Activated CD8-positive, alpha-beta memory T cell treated with anti-CD3 and anti-CD28 coated beads, Interleukin-2, amount 10 ng/mL, durations not matched to agents 7 days and 5 days (primary cell): ENCODE results near the gene AP3B1. TPM values are rescaled to one million over a fixed set of nuclear protein-coding genes. Genes with fewer than 3 reads are reported as not detected.
A peak's percentile ranks its signal among the peaks of the same experiment; 100 is the strongest.
"Not testable (repeated sequence)": the region's sequence is repeated elsewhere in the genome, so short reads cannot be mapped to it uniquely, and the experiment has no call there.

Experiments
- ATAC-seq: fragments of 150-1000 bp; cut with Tn5 transposase; one replicate; pipeline ENCODE4 v1.10.0; 2021; ENCODE audit warnings: moderate library complexity
- CTCF ChIA-PET: fragments of 350-600 bp; sonication (Branson Sonifier 250); formaldehyde crosslinking; loops from one replicate; lab custom pipeline; 2021; ENCODE audit warnings: antibody characterized with exemption; lab: Charles Lee
- DNase-seq: peaks from one replicate; pipeline ENCODE4 v3.0.0-alpha.2; 2020
- H3K27ac Mint-ChIP-seq: one replicate; pipeline ENCODE4 v1.8.0; 2021; ENCODE audit warnings: mild to moderate bottlenecking, mixed read lengths
- H3K27me3 Mint-ChIP-seq: one replicate; pipeline ENCODE4 v1.8.0; 2021; ENCODE audit warnings: mixed read lengths
- H3K36me3 Mint-ChIP-seq: one replicate; pipeline ENCODE4 v1.8.0; 2021; ENCODE audit warnings: mild to moderate bottlenecking, mixed read lengths
- H3K4me1 Mint-ChIP-seq: one replicate; pipeline ENCODE4 v1.8.0; 2021; ENCODE audit warnings: mixed read lengths
- H3K4me3 Mint-ChIP-seq: one replicate; pipeline ENCODE4 v1.8.0; 2021; ENCODE audit warnings: mild to moderate bottlenecking, moderate library complexity, mixed read lengths
- H3K9me3 Mint-ChIP-seq: one replicate; pipeline ENCODE4 v1.8.0; 2022; ENCODE audit warnings: low read depth, mixed read lengths
- total RNA-seq, 2 experiments: library from RNA; stranded (reverse); gene quantifications; one replicate each; pipeline ENCODE4 v1.2.3, GENCODE V29; 2021

The AP3B1 gene
- total RNA-seq, 2 experiments from 2014 or later = 47.0 to 48.8 TPM

DNA sequence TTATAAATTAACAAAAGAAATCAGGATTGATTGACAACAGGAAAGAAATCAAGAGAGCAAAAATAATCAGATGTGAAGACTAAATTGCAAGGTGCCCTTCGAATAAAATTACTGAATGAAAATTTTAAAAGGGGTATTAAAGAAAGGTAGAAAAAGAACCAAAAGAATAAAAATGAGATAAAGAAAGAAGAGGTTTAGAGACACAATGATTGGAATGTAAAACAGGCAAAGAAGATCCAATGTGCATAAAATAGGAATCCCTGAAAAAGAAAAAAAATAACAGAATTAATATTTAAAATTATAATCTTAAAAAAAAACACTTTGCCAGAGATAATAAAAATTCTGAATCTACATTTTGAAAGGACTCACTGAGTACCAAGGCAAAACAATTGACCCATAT is 73.0 kb downstream of the AP3B1 start:
- CTCF ChIA-PET = interaction anchor here (1.4 kb wide), 1 partner anchor 47 kb away, joined by 4 read pairs; no protein-coding TSS in a partner anchor
- ATAC-seq (no peak), DNase-seq (no peak)
- H3K27me3 Mint-ChIP-seq = no peaks in the 10 kb centered on the region
- H3K36me3 Mint-ChIP-seq = peaks cover 41% of the 10 kb centered on the region
- H3K4me1 Mint-ChIP-seq = peaks cover 7% of the 10 kb centered on the region
- no peak overlapping the region for H3K27ac Mint-ChIP-seq
- no peak overlapping the region for H3K4me3 Mint-ChIP-seq
- H3K9me3 Mint-ChIP-seq = peaks cover 4% of the 10 kb centered on the region

DNA sequence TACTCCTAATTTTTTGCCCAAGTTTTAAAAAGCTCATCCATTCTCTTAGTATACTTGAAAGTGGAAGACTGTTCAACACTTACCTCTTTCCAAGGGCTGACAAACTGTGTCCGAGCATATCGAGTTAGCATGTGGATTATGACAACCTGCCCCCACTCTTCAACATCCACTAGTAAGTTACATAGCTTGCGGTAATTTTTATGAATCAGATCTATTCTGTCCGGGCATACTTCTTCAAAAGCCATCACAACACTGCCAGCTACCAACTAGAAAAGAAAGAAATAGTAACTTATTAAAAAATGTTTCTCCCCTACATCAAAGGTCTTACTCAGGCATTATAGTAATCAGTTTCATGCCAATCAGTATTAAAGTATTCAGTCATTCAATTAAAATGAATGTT is 78.5 kb downstream of the AP3B1 start:
- Mint-ChIP-seq H3K4me1 (no peaks in the 10 kb centered on the region), H3K27me3 (no peaks in the 10 kb centered on the region), H3K9me3 (peaks cover 2% of the 10 kb centered on the region), H3K36me3 (peaks cover 20% of the 10 kb centered on the region), H3K27ac (no peak overlapping the region), H3K4me3 (no peak overlapping the region)
- DNase-seq = no peak
- no peak for ATAC-seq
- CTCF ChIA-PET = no interaction called here

DNA sequence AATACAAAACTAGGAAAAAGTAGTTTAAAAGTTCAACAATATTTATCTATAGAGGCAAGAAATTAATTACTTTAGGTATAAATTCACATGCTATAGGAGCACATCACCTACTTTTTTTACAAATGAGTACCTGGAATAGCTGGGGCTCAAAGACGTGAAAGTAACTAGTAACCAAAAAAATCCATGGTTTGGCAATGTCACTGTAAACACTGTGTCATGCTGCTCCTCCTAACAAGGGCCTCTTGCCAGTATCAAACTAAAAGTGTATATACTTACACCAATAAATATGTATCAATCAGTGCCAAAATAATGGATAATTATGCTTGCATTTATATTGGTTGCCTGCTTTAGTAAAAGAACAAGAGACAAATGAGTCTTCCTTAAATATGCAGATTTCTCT is 78.9 kb downstream of the AP3B1 start:
- H3K36me3 Mint-ChIP-seq = peaks cover 17% of the 10 kb centered on the region
- no peak overlapping the region for H3K27ac Mint-ChIP-seq
- ATAC-seq = no peak
- no peaks in the 10 kb centered on the region for H3K27me3 Mint-ChIP-seq
- no peak for DNase-seq
- H3K4me3 Mint-ChIP-seq = no peak overlapping the region
- no peaks in the 10 kb centered on the region for H3K4me1 Mint-ChIP-seq
- CTCF ChIA-PET = no interaction called here
- H3K9me3 Mint-ChIP-seq = peaks cover 2% of the 10 kb centered on the region

DNA sequence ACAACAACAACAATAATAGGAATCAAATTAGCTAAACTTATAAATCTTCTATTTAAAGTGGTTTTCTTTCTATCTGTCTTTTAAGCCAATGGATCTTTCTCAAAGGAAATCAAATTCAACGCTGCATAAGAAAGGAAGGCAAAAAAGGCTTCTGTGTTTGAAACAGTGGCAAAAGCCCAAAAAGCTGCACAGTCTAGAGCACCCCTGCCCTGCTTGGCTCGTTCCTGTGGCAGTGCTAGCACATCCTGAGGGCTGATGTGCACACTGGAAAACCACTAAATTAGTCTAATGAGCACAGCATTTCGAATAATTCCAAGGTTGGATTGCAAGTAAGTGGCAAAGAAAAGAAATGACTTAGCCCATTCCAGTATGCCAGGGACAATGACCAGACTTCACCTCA is 80.7 kb downstream of the AP3B1 start:
- H3K36me3 Mint-ChIP-seq = peaks cover 13% of the 10 kb centered on the region
- no peaks in the 10 kb centered on the region for H3K27me3 Mint-ChIP-seq
- DNase-seq = no peak
- H3K27ac Mint-ChIP-seq = no peak overlapping the region
- no peaks in the 10 kb centered on the region for H3K9me3 Mint-ChIP-seq
- ATAC-seq = no peak
- no peak overlapping the region for H3K4me3 Mint-ChIP-seq
- no peaks in the 10 kb centered on the region for H3K4me1 Mint-ChIP-seq
- CTCF ChIA-PET = no interaction called here

DNA sequence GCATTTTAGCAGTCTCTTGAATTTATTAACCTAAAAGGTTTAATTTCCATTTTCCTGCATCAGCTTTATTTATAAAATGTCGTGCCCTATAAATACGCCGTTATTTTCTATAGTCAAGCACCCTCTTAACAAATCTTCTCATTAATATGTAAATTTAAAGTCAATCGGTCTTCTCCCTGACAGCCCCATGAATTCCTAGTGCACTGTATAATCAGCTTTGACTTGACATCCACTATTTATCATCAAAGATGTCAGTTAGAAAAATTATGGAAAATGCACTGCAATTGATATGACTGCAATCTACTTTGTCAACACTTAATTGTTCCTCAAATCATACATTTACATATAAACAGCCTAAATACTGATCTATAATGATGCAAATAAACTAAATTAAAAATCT is 83.4 kb downstream of the AP3B1 start:
- CTCF ChIA-PET = no interaction called here
- no peaks in the 10 kb centered on the region for H3K4me1 Mint-ChIP-seq
- no peak overlapping the region for H3K27ac Mint-ChIP-seq
- H3K4me3 Mint-ChIP-seq = no peak overlapping the region
- DNase-seq = no peak
- H3K9me3 Mint-ChIP-seq = no peaks in the 10 kb centered on the region
- no peak for ATAC-seq
- H3K36me3 Mint-ChIP-seq = peaks cover 25% of the 10 kb centered on the region
- H3K27me3 Mint-ChIP-seq = no peaks in the 10 kb centered on the region

DNA sequence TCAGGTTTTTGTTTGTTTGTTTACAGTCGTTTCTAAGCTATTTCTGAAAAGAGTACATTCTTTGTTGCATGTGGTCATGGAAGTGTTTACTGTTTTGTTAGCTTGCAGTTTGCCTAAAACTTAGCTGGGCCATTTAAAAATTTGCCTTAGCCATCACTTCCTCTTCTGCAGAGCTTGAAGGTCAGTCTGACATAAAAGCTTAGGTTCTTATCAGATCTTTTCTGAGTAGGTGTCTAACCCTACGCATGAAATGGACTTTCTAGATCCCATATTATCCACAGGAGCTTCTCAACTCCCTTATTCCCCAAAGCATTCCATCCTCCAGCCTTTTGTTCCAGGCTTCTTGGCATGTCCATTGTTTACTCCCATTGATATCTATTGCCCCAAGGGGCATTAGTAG is 90.3 kb downstream of the AP3B1 start:
- peaks cover 11% of the 10 kb centered on the region for H3K9me3 Mint-ChIP-seq
- no peak for ATAC-seq
- CTCF ChIA-PET = no interaction called here

DNA sequence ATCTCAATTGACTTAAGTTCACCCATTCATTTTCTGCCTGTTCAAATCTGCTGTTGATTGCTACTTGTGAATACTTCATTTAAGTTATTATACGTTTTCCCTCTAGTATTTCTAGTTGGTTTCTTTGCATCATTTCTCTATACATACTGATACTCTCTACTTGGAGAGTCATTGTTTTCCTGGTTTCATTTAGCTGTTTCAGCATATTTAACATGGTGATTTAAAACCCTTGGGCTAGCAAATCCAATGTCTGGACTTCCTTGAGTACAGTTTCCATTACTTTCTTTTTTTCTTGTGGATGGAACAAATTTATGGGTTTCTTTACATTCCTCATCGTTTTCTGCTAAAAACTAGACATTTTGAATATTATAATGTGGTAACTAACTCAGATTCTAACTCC is 90.7 kb downstream of the AP3B1 start:
- Mint-ChIP-seq H3K9me3 (peaks cover 11% of the 10 kb centered on the region), H3K27me3 (no peaks in the 10 kb centered on the region), H3K36me3 (peaks cover 55% of the 10 kb centered on the region), H3K4me3 (no peak overlapping the region), H3K27ac (no peak overlapping the region), H3K4me1 (no peaks in the 10 kb centered on the region)
- CTCF ChIA-PET = no interaction called here
- no peak for ATAC-seq
- no peak for DNase-seq

More for the DNA sequence above, 90.3 kb downstream of the AP3B1 start:
- Mint-ChIP-seq H3K27me3 (no peaks in the 10 kb centered on the region), H3K27ac (no peak overlapping the region), H3K4me1 (no peaks in the 10 kb centered on the region), H3K36me3 (peaks cover 57% of the 10 kb centered on the region), H3K4me3 (no peak overlapping the region)
- DNase-seq = no peak

DNA sequence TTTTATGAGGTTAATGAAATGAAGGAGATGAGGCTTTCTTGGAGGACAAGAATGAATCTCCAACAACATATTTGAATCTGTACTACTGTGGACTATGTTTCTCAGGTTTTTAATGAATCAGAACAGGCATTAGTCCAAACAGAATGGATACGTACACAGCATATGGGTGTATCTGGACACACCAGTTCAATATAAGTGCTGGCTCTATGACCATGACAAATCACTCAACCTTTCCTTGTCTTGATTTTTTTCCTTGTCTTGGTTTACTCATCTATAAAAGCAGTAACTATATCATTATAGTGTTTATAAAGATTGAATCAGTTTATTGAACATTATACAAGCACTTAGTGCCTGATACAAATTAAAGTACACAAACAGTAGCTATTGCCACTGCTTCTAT is 104.1 kb downstream of the AP3B1 start:
- Mint-ChIP-seq H3K9me3 (peaks cover 7% of the 10 kb centered on the region), H3K36me3 (peaks cover 25% of the 10 kb centered on the region), H3K4me1 (no peaks in the 10 kb centered on the region), H3K4me3 (no peak overlapping the region), H3K27me3 (no peaks in the 10 kb centered on the region), H3K27ac (no peak overlapping the region)
- DNase-seq = no peak
- CTCF ChIA-PET = interaction anchor here (0.6 to 0.7 kb wide), 2 partner anchors 589 to 943 kb away, joined by 3 read pairs; no protein-coding TSS in a partner anchor
- ATAC-seq = no peak

DNA sequence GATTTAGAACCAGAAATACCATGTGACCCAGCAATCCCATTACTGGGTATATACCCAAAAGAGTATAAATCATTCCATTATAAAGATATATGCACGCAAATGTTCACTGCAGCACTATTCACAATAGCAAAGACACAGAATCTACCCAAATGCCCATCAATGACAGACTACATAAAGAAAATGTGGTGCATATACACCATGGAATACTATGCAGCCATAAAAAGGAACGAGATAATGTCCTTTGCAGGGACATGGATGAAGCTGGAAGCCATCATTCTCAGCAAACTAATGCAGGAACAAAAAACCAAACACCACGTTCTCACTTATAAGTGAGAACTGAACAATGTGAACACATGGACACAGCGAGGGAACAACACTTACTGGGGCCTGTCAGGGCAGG is 105.8 kb downstream of the AP3B1 start:
- DNase-seq, CTCF ChIA-PET, ATAC-seq, H3K4me3 Mint-ChIP-seq, H3K9me3 Mint-ChIP-seq, H3K4me1 Mint-ChIP-seq, H3K27ac Mint-ChIP-seq, H3K27me3 Mint-ChIP-seq: not testable (repeated sequence)
- peaks cover 26% of the 10 kb centered on the region for H3K36me3 Mint-ChIP-seq

DNA sequence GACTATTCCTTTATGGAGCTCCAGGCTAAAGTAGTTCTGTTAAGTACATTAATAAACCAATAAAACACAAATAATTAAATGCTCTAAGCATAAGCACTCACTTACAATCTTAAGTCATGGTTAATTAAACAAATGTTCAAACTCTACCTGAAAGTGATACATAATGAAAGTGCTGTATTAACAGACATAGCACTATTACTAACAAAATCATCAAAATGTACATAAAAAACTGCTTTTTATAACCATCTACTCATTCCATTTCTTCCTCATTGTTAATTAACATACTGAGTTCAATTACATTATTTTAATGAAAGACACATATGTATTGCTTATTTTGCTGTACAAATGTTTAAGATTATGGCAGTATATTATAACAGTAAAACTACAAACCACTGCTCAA is 107.3 kb downstream of the AP3B1 start:
- H3K4me1 Mint-ChIP-seq = no peaks in the 10 kb centered on the region
- H3K36me3 Mint-ChIP-seq = peaks cover 32% of the 10 kb centered on the region
- H3K9me3 Mint-ChIP-seq = peaks cover 7% of the 10 kb centered on the region
- CTCF ChIA-PET = no interaction called here
- H3K27me3 Mint-ChIP-seq = no peaks in the 10 kb centered on the region
- H3K4me3 Mint-ChIP-seq = no peak overlapping the region
- no peak for DNase-seq
- no peak overlapping the region for H3K27ac Mint-ChIP-seq
- ATAC-seq = no peak

DNA sequence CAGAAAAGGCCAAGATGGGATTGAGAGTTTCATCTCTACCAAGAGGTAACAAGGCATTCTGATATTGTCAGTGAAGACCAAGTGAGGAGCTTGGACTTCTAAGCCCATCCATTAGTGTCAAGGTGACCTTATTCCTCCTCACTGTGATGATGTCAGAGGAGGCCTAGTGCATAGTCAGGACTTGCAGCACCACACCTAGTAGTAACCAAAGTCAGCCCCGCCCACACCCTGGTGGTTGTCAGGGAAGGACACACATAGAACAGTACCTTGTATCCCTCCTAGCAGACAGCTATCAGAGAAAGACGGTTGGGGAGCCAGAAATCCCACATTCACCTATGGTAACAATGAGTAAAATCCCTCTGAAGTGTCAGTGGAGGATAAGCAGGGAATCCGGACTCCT is 111.7 kb downstream of the AP3B1 start:
- H3K36me3 Mint-ChIP-seq = peaks cover 35% of the 10 kb centered on the region
- peak; percentile 41 for DNase-seq
- H3K9me3 Mint-ChIP-seq = peaks cover under 1% of the 10 kb centered on the region
- H3K27me3 Mint-ChIP-seq = no peaks in the 10 kb centered on the region
- H3K27ac Mint-ChIP-seq = no peak overlapping the region
- no peak for ATAC-seq
- CTCF ChIA-PET = no interaction called here
- H3K4me1 Mint-ChIP-seq = no peaks in the 10 kb centered on the region
- no peak overlapping the region for H3K4me3 Mint-ChIP-seq

DNA sequence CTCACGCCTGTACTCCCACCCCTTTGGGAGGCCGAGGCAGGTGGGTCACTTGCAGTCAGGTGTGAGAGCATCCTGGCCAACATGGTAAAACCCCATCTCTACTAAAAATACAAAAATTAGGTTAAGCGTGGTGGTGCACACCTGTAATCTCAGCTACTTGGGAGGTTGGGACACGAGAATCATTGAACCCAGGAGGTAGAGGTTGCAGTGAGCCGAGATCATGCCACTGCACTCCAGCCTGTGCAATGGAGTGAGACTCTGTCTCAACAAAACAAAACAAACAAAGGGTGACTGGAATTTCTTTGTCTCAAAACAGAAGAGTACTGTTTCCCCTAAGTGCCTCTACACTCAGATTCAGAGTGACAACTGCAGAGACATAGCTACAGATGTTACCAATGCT is 116.1 kb downstream of the AP3B1 start:
- no peak overlapping the region for H3K4me3 Mint-ChIP-seq
- CTCF ChIA-PET = no interaction called here
- H3K27me3 Mint-ChIP-seq = no peaks in the 10 kb centered on the region
- H3K4me1 Mint-ChIP-seq = no peaks in the 10 kb centered on the region
- ATAC-seq (no peak), DNase-seq (no peak)
- no peak overlapping the region for H3K27ac Mint-ChIP-seq
- H3K9me3 Mint-ChIP-seq = peaks cover 2% of the 10 kb centered on the region
- H3K36me3 Mint-ChIP-seq = peaks cover 61% of the 10 kb centered on the region

DNA sequence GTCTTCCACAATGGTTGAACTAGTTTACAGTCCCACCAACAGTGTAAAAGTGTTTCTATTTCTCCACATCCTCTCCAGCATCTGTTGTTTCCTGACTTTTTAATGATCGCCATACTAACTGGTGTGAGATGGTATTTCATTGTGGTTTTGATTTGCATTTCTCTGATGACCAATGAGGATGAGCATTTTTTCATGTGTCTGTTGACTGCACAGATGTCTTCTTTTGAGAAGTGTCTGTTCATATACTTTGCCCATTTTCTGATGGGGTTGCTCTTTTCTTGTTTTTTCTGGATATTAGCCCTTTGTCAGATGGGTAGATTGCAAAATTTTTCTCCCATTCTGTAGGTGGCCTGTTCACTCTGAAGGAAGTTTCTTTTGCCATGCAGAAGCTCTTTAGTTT is 124.2 kb downstream of the AP3B1 start:
- CTCF ChIA-PET, H3K27me3 Mint-ChIP-seq, H3K4me1 Mint-ChIP-seq, DNase-seq, H3K4me3 Mint-ChIP-seq, ATAC-seq, H3K27ac Mint-ChIP-seq: not testable (repeated sequence)
- Mint-ChIP-seq H3K36me3 (peaks cover 80% of the 10 kb centered on the region), H3K9me3 (peaks cover 11% of the 10 kb centered on the region)

DNA sequence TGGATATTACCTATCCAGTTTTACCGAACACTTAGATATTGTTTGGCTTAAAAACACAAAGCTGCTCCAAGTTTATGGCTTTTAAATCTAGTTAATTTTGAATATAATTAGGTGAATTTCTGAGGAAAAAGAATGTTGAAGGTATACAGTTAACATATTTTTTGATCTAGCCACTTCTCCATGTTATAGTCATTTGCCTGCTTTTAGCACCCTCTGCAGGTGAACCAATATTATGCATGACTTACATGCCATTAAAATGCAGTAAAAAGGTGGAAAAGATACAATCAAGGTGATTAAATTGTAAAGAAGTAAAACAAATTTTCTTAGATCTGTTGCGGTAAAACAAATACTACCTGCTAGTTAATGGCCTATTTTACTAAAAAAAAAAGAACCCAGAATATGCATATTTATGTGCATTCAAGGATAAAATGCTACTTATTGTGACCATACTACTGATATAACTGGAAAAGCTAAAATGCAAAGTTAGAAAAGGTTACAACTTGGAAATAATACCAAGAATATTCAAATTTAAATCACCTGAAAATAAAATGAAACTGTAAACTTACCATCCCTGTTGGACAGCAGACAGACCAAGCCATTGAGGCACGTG is 132.1 kb downstream of the AP3B1 start:
- Mint-ChIP-seq H3K4me1 (no peaks in the 10 kb centered on the region), H3K36me3 (peaks cover 26% of the 10 kb centered on the region), H3K27ac (no peak overlapping the region), H3K9me3 (no peaks in the 10 kb centered on the region), H3K4me3 (no peak overlapping the region), H3K27me3 (no peaks in the 10 kb centered on the region)
- ATAC-seq (no peak), DNase-seq (no peak)
- CTCF ChIA-PET = interaction anchor here (1.1 kb wide), 1 partner anchor 531 kb away, joined by 3 read pairs; no protein-coding TSS in a partner anchor
